ENCODE measurements around the gene MMP17. TPM values are rescaled to one million over a fixed set of nuclear protein-coding genes. Genes with fewer than 3 reads are reported as not detected.

Gene MMP17
- polyA plus RNA-seq, 3 donors = 2.8 to 78.3 (median 3.0) TPM

GRCh38 chr12:131863711-131864396 lies 35.7 kb downstream of the MMP17 start:
- H4K20me1 ChIP-seq (ENCODE audit: insufficient read depth, low read length) = no peaks in the 10 kb centered on the region
- no peak overlapping the region for H3K27ac ChIP-seq (ENCODE audit: low read depth in 1 of 2, low read length in 2 of 2)
- peak overlapping the region; percentile 39 for H3K4me2 ChIP-seq (replicated peaks; ENCODE audit: extremely low read depth, low read length, poor library complexity, severe bottlenecking)
- peaks cover 51% of the 10 kb centered on the region for H3K4me1 Mint-ChIP-seq
- H3K36me3 Mint-ChIP-seq = no peaks in the 10 kb centered on the region
- no peak for TF ChIP-seq CTCF (IDR thresholded peaks at IDR 0.05)
- no peak overlapping the region for H3K9ac ChIP-seq (ENCODE audit: insufficient read depth, low read length, poor library complexity, severe bottlenecking)
- H3K27ac Mint-ChIP-seq = no peak overlapping the region
- no peak overlapping the region for H3K4me3 ChIP-seq (replicated peaks in 1 of 3; ENCODE audit: low read depth in 2 of 3, low read length in 3 of 3)
- peaks cover 0 to 4% (median 2%) of the 10 kb centered on the region in 3 donors for H3K27me3 Mint-ChIP-seq (ENCODE audit: low read depth in 3 of 3)
- no peaks in the 10 kb centered on the region for H3K79me2 ChIP-seq (ENCODE audit: insufficient read depth, low read length)
- 86% methylated on average over 22 of the region's 24 CpGs for WGBS (ENCODE audit: insufficient coverage)
- intact Hi-C loops (cut with micrococcal nuclease) = loop anchor here (5.0 kb wide), 1 partner anchor 33 kb away; no protein-coding TSS in a partner anchor
- H3K4me1 ChIP-seq (ENCODE audit: control insufficient read depth in 1 of 2, insufficient read depth in 2 of 2, low read length in 2 of 2) = peaks cover 52 to 60% of the 10 kb centered on the region in 2 donors
- H3K36me3 ChIP-seq (replicated peaks in 1 of 2; ENCODE audit: control insufficient read depth in 1 of 2, insufficient read depth in 2 of 2, low read length in 2 of 2) = no peaks in the 10 kb centered on the region
- DNase-seq = no peak
- H3K9me3 ChIP-seq (replicated peaks in 1 of 2; ENCODE audit: control insufficient read depth in 1 of 2, insufficient read depth in 1 of 2, low read length in 2 of 2) = no peaks in the 10 kb centered on the region
- peaks cover 0 to 2% (median 0%) of the 10 kb centered on the region in 7 donors for H3K9me3 Mint-ChIP-seq
- H2AFZ ChIP-seq (ENCODE audit: insufficient read depth, low read depth, low read length, poor library complexity, severe bottlenecking) = no peak overlapping the region
- no peaks in the 10 kb centered on the region for H3K27me3 ChIP-seq (ENCODE audit: control insufficient read depth in 2 of 2, insufficient read depth in 2 of 2, low read length in 2 of 2)
- no peak overlapping the region for H3K4me3 Mint-ChIP-seq

DNA sequence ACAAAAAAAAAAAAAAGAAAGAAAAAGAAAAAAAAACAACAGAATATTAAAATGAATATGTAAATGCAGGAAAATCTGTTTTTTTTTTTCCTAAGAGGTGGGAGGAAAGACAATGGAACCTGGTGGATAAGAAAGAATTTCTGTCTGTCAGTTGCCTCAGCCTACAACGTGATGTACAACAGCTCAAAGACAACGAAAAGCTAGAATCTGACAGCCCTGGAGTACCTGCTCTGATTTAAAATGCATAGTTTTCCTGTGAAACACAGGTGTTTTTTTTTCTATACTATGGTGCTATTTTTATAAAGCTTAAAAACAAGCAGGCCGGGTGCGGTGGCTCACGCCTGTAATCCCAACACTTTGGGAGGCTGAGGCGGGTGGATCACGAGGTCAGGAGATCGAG lies 36.3 kb downstream of the MMP17 start:
- intact Hi-C loops (cut with micrococcal nuclease) = loop anchor here (5.0 kb wide), 1 partner anchor 33 kb away; no protein-coding TSS in a partner anchor

More for the DNA sequence above, 36.3 kb downstream of the MMP17 start:
- H3K36me3 Mint-ChIP-seq = no peaks in the 10 kb centered on the region
- no peaks in the 10 kb centered on the region for H3K9me3 ChIP-seq (replicated peaks in 1 of 2; ENCODE audit: control insufficient read depth in 1 of 2, insufficient read depth in 1 of 2, low read length in 2 of 2)
- H3K4me3 Mint-ChIP-seq = no peak overlapping the region
- no peak overlapping the region for H2AFZ ChIP-seq (ENCODE audit: insufficient read depth, low read depth, low read length, poor library complexity, severe bottlenecking)
- no peaks in the 10 kb centered on the region for H3K79me2 ChIP-seq (ENCODE audit: insufficient read depth, low read length)
- H3K27ac Mint-ChIP-seq = no peak overlapping the region
- peaks cover 52 to 60% of the 10 kb centered on the region in 2 donors for H3K4me1 ChIP-seq (ENCODE audit: control insufficient read depth in 1 of 2, insufficient read depth in 2 of 2, low read length in 2 of 2)
- H3K27ac ChIP-seq (ENCODE audit: low read depth in 1 of 2, low read length in 2 of 2) = no peak overlapping the region
- no peaks in the 10 kb centered on the region for H3K27me3 ChIP-seq (ENCODE audit: control insufficient read depth in 2 of 2, insufficient read depth in 2 of 2, low read length in 2 of 2)
- WGBS (ENCODE audit: insufficient coverage) = 96% methylated on average over 7 of the region's 8 CpGs
- no peak for TF ChIP-seq CTCF (IDR thresholded peaks at IDR 0.05)
- no peaks in the 10 kb centered on the region for H4K20me1 ChIP-seq (ENCODE audit: insufficient read depth, low read length)
- H3K4me2 ChIP-seq (replicated peaks; ENCODE audit: extremely low read depth, low read length, poor library complexity, severe bottlenecking) = no peak overlapping the region
- no peak overlapping the region for H3K4me3 ChIP-seq (replicated peaks in 1 of 3; ENCODE audit: low read depth in 2 of 3, low read length in 3 of 3)
- H3K4me1 Mint-ChIP-seq = peaks cover 51% of the 10 kb centered on the region
- DNase-seq = no peak
- no peak overlapping the region for H3K9ac ChIP-seq (ENCODE audit: insufficient read depth, low read length, poor library complexity, severe bottlenecking)
- peaks cover 0 to 2% (median 0%) of the 10 kb centered on the region in 7 donors for H3K9me3 Mint-ChIP-seq
- peaks cover 0 to 4% (median 2%) of the 10 kb centered on the region in 3 donors for H3K27me3 Mint-ChIP-seq (ENCODE audit: low read depth in 3 of 3)
- H3K36me3 ChIP-seq (replicated peaks in 1 of 2; ENCODE audit: control insufficient read depth in 1 of 2, insufficient read depth in 2 of 2, low read length in 2 of 2) = no peaks in the 10 kb centered on the region
